ENCODE measurements around the gene NFE2L3.

Gene NFE2L3

GRCh38 chr7:26200444-26201246, 48.6 kb downstream of the NFE2L3 start, which contains the start of gene HNRNPA2B1:
Gene HNRNPA2B1, minus strand, starts transcription at chr7:26200746. Its CDS starts 169 bp downstream, at chr7:26200577.
- peak; percentile 94 to 96 for DNase-seq

GRCh38 chr7:26201247-26202018, 49.4 kb downstream of the NFE2L3 start, which contains the start of gene CBX3:
Gene CBX3, plus strand, starts transcription at chr7:26201745. Its CDS starts 1,254 bp downstream, at chr7:26202999.
- DNase-seq, result peak; percentile 73 to 74

GRCh38 chr7:26202019-26202990, 50.3 kb downstream of the NFE2L3 start:
- DNase-seq, result peak; percentile 58 to 59

GRCh38 chr7:26203016-26203415, 51.0 kb downstream of the NFE2L3 start:
- DNase-seq, result no peak

- no peak for DNase-seq
Measured at GRCh38 chr7:26208040-26208439, 56.0 kb downstream of the NFE2L3 start.

- DNase-seq, result no peak
Measured at GRCh38 chr7:26212921-26213718, 61.1 kb downstream of the NFE2L3 start.

GRCh38 chr7:26213807-26214515, 62.0 kb downstream of the NFE2L3 start:
- DNase-seq, result no peak

GRCh38 chr7:26216049-26216448, 64.1 kb downstream of the NFE2L3 start:
- DNase-seq, result no peak

- DNase-seq, result no peak
Measured at GRCh38 chr7:26224359-26224758, 72.4 kb downstream of the NFE2L3 start.

- no peak for DNase-seq
Measured at GRCh38 chr7:26227987-26228386, 76.0 kb downstream of the NFE2L3 start.

- DNase-seq, result no peak
Measured at GRCh38 chr7:26233902-26234511, 82.0 kb downstream of the NFE2L3 start.

Data from activated CD4-positive, alpha-beta T cell treated with anti-CD3 and anti-CD28 coated beads, Interleukin-2, amount 50 U/mL, for 4 hours (primary cell).